Mucosa of descending colon (tissue), 3 donors: Measurements from ENCODE around the gene DNAH12. TPM values are rescaled to one million over a fixed set of nuclear protein-coding genes. Genes with fewer than 3 reads are reported as not detected.

Experiments
- ATAC-seq: fragments of 200-7000 bp; cut with Tn5 transposase; one replicate; pipeline ENCODE4 v1.9.1; 2020; ENCODE audit warnings: mild to moderate bottlenecking, moderate library complexity
- DNase-seq, 3 donors: peaks; one replicate each; pipeline ENCODE4 v3.0.0-alpha.2; 2020
- H3K36me3 ChIP-seq: fragments of 200-600 bp; one replicate; pipeline ENCODE4 v1.8.0; 2021; ENCODE audit warnings: low read depth, mild to moderate bottlenecking
- H3K4me1 ChIP-seq: fragments of 200-600 bp; one replicate; pipeline ENCODE4 v1.8.0; 2021; ENCODE audit warnings: low read depth, mild to moderate bottlenecking
- H3K4me3 ChIP-seq: fragments of 200-600 bp; one replicate; pipeline ENCODE4 v1.8.0; 2021; ENCODE audit warnings: mild to moderate bottlenecking
- H3K9me3 ChIP-seq: fragments of 200-600 bp; one replicate; pipeline ENCODE4 v1.8.0; 2021; ENCODE audit warnings: mild to moderate bottlenecking
- CTCF ChIP-seq: fragments of 200-600 bp; IDR thresholded peaks from one replicate; pipeline ENCODE4 v1.8.0; 2022; ENCODE audit warnings: antibody characterized with exemption, mild to moderate bottlenecking
- intact Hi-C, 2 donors: fragments of 100-400 bp; cut with DNase I in 1 of 2; cut with micrococcal nuclease in 1 of 2; formaldehyde crosslinking; loops; one replicate each; pipeline versions ENCODE4 v1.11.0 to v1.11.1; 2022; cut with DNase I, micrococcal nuclease
- total RNA-seq, 3 donors: library from RNA; stranded (reverse); fragmentation: NEBNext Ultra II Directional in 2 of 3; extraction: Animal tissue kit (Norgen Biotek cat#: 25700) in 2 of 3; gene quantifications; one replicate each; pipeline versions ENCODE4 v1.2.1 to v1.2.4, GENCODE V29; 2021 to 2023
- donor health status: DM: no; HTN: no; CAD: no; lungs with moderate emphysema.
- donor health status: DM: no; HTN: no; CAD: no.
- donor health status: DM: no; HTN: yes; CAD: no.

Gene DNAH12
- total RNA-seq, 3 donors from 2014 or later: 0.07 to 0.26 (median 0.16) TPM

- H3K36me3 ChIP-seq: no peaks in the 10 kb centered on the region
- intact Hi-C loops: no loop called here
- peaks cover 5% of the 10 kb centered on the region for H3K9me3 ChIP-seq
- no peaks in the 10 kb centered on the region for H3K4me1 ChIP-seq
- TF ChIP-seq CTCF: no peak
- ATAC-seq (no peak), DNase-seq (no peak)
- no peak overlapping the region for H3K4me3 ChIP-seq
Observed at GRCh38 chr3:57275393-57275792, 268.8 kb downstream of the DNAH12 start.

GRCh38 chr3:57274845-57275244, 269.3 kb downstream of the DNAH12 start:
- H3K4me1 ChIP-seq: no peaks in the 10 kb centered on the region
- TF ChIP-seq CTCF: no peak
- H3K4me3 ChIP-seq: no peak overlapping the region
- DNase-seq (no peak), ATAC-seq (no peak)
- H3K9me3 ChIP-seq: peaks cover 5% of the 10 kb centered on the region
- intact Hi-C loops: no loop called here
- H3K36me3 ChIP-seq: no peaks in the 10 kb centered on the region

- Histone ChIP-seq H3K4me3 (no peak overlapping the region), H3K36me3 (peaks cover 4% of the 10 kb centered on the region), H3K4me1 (no peaks in the 10 kb centered on the region), H3K9me3 (no peaks in the 10 kb centered on the region)
- no peak for TF ChIP-seq CTCF
- intact Hi-C loops: no loop called here
- ATAC-seq: no peak
- no peak for DNase-seq
Observed at GRCh38 chr3:57268416-57268815, 275.7 kb downstream of the DNAH12 start.

GRCh38 chr3:57261929-57262328, 282.2 kb downstream of the DNAH12 start:
- no peak for TF ChIP-seq CTCF

GRCh38 chr3:57261119-57261518, 283.0 kb downstream of the DNAH12 start:
- no peaks in the 10 kb centered on the region for H3K4me1 ChIP-seq
- H3K36me3 ChIP-seq: no peaks in the 10 kb centered on the region
- ATAC-seq: no peak
- intact Hi-C loops: no loop called here
- H3K9me3 ChIP-seq: no peaks in the 10 kb centered on the region
- no peak overlapping the region for H3K4me3 ChIP-seq
- DNase-seq: no peak
- TF ChIP-seq CTCF: no peak

More at GRCh38 chr3:57261929-57262328, 282.2 kb downstream of the DNAH12 start:
- Histone ChIP-seq H3K9me3 (no peaks in the 10 kb centered on the region), H3K4me1 (no peaks in the 10 kb centered on the region), H3K36me3 (no peaks in the 10 kb centered on the region), H3K4me3 (no peak overlapping the region)
- no peak for DNase-seq
- ATAC-seq: no peak
- intact Hi-C loops: no loop called here

GRCh38 chr3:57257678-57258077, 286.5 kb downstream of the DNAH12 start:
- H3K4me3 ChIP-seq: no peak overlapping the region
- DNase-seq (no peak), ATAC-seq (no peak)
- no peaks in the 10 kb centered on the region for H3K36me3 ChIP-seq
- H3K9me3 ChIP-seq: no peaks in the 10 kb centered on the region
- no peaks in the 10 kb centered on the region for H3K4me1 ChIP-seq
- intact Hi-C loops: no loop called here
- TF ChIP-seq CTCF: no peak
